Endothelial cell of umbilical vein (primary cell): ENCODE measurements around the gene MACF1. TPM values are rescaled to one million over a fixed set of nuclear protein-coding genes. Genes with fewer than 3 reads are reported as not detected.

Source experiments
- BruUV-seq: library from RNA; stranded (reverse); fragments of 400-500 nt; replicated peaks from 2 replicates; lab custom pipeline; 2021; lab: Mats Ljungman, UMichigan
- CTCF ChIA-PET: fragments of 300-600, 350-600 bp; sonication (Branson Sonifier 250); formaldehyde crosslinking; loops from one replicate; lab custom pipeline; 2021; ENCODE audit warnings: antibody characterized with exemption, inconsistent platforms; lab: Charles Lee
- POLR2A ChIA-PET: fragments of 300-600, 350-600 bp; sonication (Branson Sonifier 250); formaldehyde crosslinking; loops from one replicate; lab custom pipeline; 2021; ENCODE audit warnings: antibody characterized with exemption, inconsistent platforms; lab: Charles Lee
- DNase-seq: peaks from one replicate; pipeline ENCODE4 v3.0.0-alpha.2; 2011; ENCODE audit warnings: low read depth, low spot score
- FAIRE-seq: peaks from 2 replicates; lab custom pipeline; 2011; peaks lifted over from hg19 to GRCh38; lab: Jason Lieb, UNC
- H2AFZ ChIP-seq: 2 replicates; pipeline ENCODE4 v1.6.0; 2012; ENCODE audit warnings: low read depth, low read length, control low read depth, inconsistent platforms
- H3K27ac ChIP-seq: 2 replicates; pipeline ENCODE4 v1.5.1; 2011; ENCODE audit warnings: low read depth, mild to moderate bottlenecking, control low read depth, low read length, moderate library complexity; ENCODE audit not compliant: insufficient read depth
- H3K27me3 ChIP-seq, 2 experiments: 2 replicates each; pipeline versions ENCODE4 v1.6.0 to v1.6.1; 2011; ENCODE audit warnings: low read length in 2 of 2, mixed read lengths in 1 of 2; ENCODE audit not compliant: control insufficient read depth in 2 of 2, insufficient read depth in 2 of 2
- H3K36me3 ChIP-seq, 2 experiments: 2 replicates in 1 of 2; 3 replicates in 1 of 2; pipeline ENCODE4 v1.5.1; 2011; ENCODE audit warnings: low read length in 2 of 2, mild to moderate bottlenecking in 1 of 2, moderate library complexity in 1 of 2; ENCODE audit not compliant: control insufficient read depth in 2 of 2, insufficient read depth in 2 of 2; ENCODE audit errors: extremely low read depth in 1 of 2
- H3K4me1 ChIP-seq: 3 replicates; pipeline ENCODE4 v1.5.1; 2011; ENCODE audit warnings: mild to moderate bottlenecking, low read length; ENCODE audit not compliant: control insufficient read depth, insufficient read depth; ENCODE audit errors: extremely low read depth
- H3K4me2 ChIP-seq: 2 replicates; pipeline ENCODE4 v1.6.1; 2011; ENCODE audit warnings: low read length, control low read depth, mixed read lengths; ENCODE audit not compliant: insufficient read depth
- H3K4me3 ChIP-seq, 3 experiments: fragments of 200-600 bp in 1 of 3; sonication (generic), shearing (Covaris generic) in 1 of 3; replicated peaks in 1 of 3; 2 replicates each; pipeline ENCODE4 v1.5.1; 2011 to 2016; ENCODE audit warnings: control low read depth in 3 of 3, low read length in 3 of 3, mild to moderate bottlenecking in 2 of 3, inconsistent platforms in 1 of 3, low read depth in 1 of 3, moderate library complexity in 1 of 3; ENCODE audit not compliant: insufficient read depth in 1 of 3
- H3K79me2 ChIP-seq: 2 replicates; pipeline ENCODE4 v1.6.0; 2012; ENCODE audit warnings: low read length, inconsistent platforms; ENCODE audit not compliant: control insufficient read depth, insufficient read depth
- H3K9ac ChIP-seq: replicated peaks from 2 replicates; pipeline ENCODE3; 2011; ENCODE audit warnings: low read length, control low read depth; ENCODE audit not compliant: insufficient read depth; ENCODE audit errors: extremely low read depth
- H3K9me1 ChIP-seq: replicated peaks from 3 replicates; pipeline ENCODE4 v1.6.0; 2011; ENCODE audit warnings: mild to moderate bottlenecking, low read length; ENCODE audit not compliant: control insufficient read depth, insufficient read depth; ENCODE audit errors: extremely low read depth
- H3K9me3 ChIP-seq: replicated peaks from 2 replicates; pipeline ENCODE4 v1.5.1; 2012; ENCODE audit warnings: low read length, inconsistent platforms; ENCODE audit not compliant: control insufficient read depth, insufficient read depth
- H4K20me1 ChIP-seq: replicated peaks from 2 replicates; pipeline ENCODE3; 2011; ENCODE audit warnings: mild to moderate bottlenecking, low read length; ENCODE audit not compliant: control insufficient read depth, insufficient read depth; ENCODE audit errors: extremely low read depth
- EZH2 ChIP-seq: IDR thresholded peaks from 2 replicates; pipeline ENCODE4 v1.6.1; 2012; ENCODE audit warnings: borderline replicate concordance, low read depth, mild to moderate bottlenecking, moderate library complexity, low read length, inconsistent platforms; ENCODE audit not compliant: severe bottlenecking
- FOS ChIP-seq: IDR thresholded peaks from 2 replicates; pipeline ENCODE4 v1.6.1; 2011; ENCODE audit warnings: mild to moderate bottlenecking, low read length, moderate library complexity, borderline replicate concordance; ENCODE audit not compliant: insufficient read depth
- GATA2 ChIP-seq: IDR thresholded peaks from 2 replicates; pipeline ENCODE4 v1.7.0; 2011; ENCODE audit warnings: low read depth, mild to moderate bottlenecking, moderate library complexity, mixed read lengths, low read length; ENCODE audit not compliant: insufficient read length, insufficient read depth
- JUN ChIP-seq: IDR thresholded peaks from 2 replicates; pipeline ENCODE4 v1.6.1; 2011; ENCODE audit warnings: borderline replicate concordance, low read depth; ENCODE audit not compliant: insufficient read length, insufficient read depth
- MYC ChIP-seq: IDR thresholded peaks from one replicate; pipeline ENCODE4 v1.6.1; 2011; ENCODE audit warnings: mild to moderate bottlenecking, low read depth, low read length
- POLR2A ChIP-seq: IDR thresholded peaks from 2 replicates; pipeline ENCODE4 v1.6.1; 2012; ENCODE audit warnings: low read depth, mild to moderate bottlenecking, control low read depth, low read length
- POLR2AphosphoS5 ChIP-seq: IDR thresholded peaks from 2 replicates; pipeline ENCODE4 v1.6.1; 2012; ENCODE audit warnings: low read depth, mild to moderate bottlenecking, control low read depth, low read length, moderate library complexity; ENCODE audit not compliant: insufficient read depth
- dilution Hi-C: fragments of 300-500 bp; cut with MboI; formaldehyde crosslinking; loops from one replicate; pipeline ENCODE4 v1.15.0; 2019; ENCODE audit warnings: low sequenced_read_pairs; ENCODE audit not compliant: extremely low pct_ligation_motif_present
- intact Hi-C: fragments of 100-400 bp; cut with micrococcal nuclease; formaldehyde crosslinking; loops from one replicate; pipeline ENCODE4 v1.10.0; 2022
- polyA plus RNA-seq, 4 experiments: library from polyadenylated mRNA; depleted of rRNA in 3 of 4; stranded (reverse) in 3 of 4; unstranded in 1 of 4; fragments of >200 nt; gene quantifications; 2 replicates each; pipeline versions ENCODE4 v1.2.1 to v1.2.3, GENCODE V29; 2011 to 2012; ENCODE audit warnings: missing spikeins in 1 of 4
- total RNA-seq: library from RNA; stranded (reverse); gene quantifications from 2 replicates; pipeline ENCODE4 v1.2.3, GENCODE V29; 2021
- TF ChIP-seq, protein P1 (sequence below): IDR thresholded peaks from 2 replicates; pipeline ENCODE4 v1.6.1; 2011; ENCODE audit not compliant: insufficient read depth, insufficient read length
- TF ChIP-seq, protein P2 (sequence below), 2 donors: IDR thresholded peaks; 1 replicate in 1 of 2; 2 replicates in 1 of 2; pipeline ENCODE4 v1.5.1; 2011; ENCODE audit warnings: low read length in 2 of 2, mild to moderate bottlenecking in 2 of 2, moderate library complexity in 2 of 2, control low read depth in 1 of 2, inconsistent platforms in 1 of 2, low read depth in 1 of 2; ENCODE audit not compliant: insufficient read depth in 1 of 2; ENCODE audit errors: extremely low read depth in 1 of 2

MACF1 gene
- total and polyA plus RNA-seq, 2 donors (not counting 3 experiments of a cell fraction or from before 2014, with no cell fraction given), result 122 to 587 TPM

DNA sequence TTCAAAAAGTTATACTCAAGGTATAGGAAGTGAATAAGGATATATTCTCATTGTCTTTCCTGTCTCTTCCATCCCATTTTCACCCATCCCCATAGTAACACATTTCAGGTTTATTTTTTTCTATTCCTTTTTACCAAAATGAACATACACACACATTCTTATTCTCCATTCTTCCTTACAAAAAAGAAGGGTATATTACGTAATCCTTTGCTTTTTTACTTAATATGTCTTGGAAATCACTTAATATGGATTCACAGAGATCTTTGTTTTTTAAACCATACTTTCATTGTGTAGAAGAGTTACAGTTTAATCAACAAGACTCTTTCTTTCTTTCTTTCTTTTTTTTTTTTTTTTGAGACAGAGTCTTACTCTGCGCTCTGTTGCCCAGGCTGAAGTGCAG lies 158.8 kb downstream of the MACF1 start:
- dilution Hi-C loops (no loop called here), intact Hi-C loops (loop anchor here (5.0 to 10.0 kb wide), 2 partner anchors 52 to 174 kb away; no protein-coding TSS in a partner anchor)
- Histone ChIP-seq H3K4me3 (no peak overlapping the region), H3K27me3 (no peaks in the 10 kb centered on the region), H3K9me3 (no peaks in the 10 kb centered on the region), H3K79me2 (no peaks in the 10 kb centered on the region), H3K4me2 (no peak overlapping the region), H4K20me1 (no peaks in the 10 kb centered on the region), H3K9ac (no peak overlapping the region), H3K36me3 (peaks cover 22 to 31% of the 10 kb centered on the region in 2 experiments), H3K4me1 (peaks cover 3% of the 10 kb centered on the region), H3K9me1 (no peaks in the 10 kb centered on the region), H2AFZ (no peak overlapping the region), H3K27ac (no peak overlapping the region)
- BruUV-seq, result no TSS peak
- DNase-seq (no peak), FAIRE-seq (no peak)
- TF ChIP-seq, protein P1, sequence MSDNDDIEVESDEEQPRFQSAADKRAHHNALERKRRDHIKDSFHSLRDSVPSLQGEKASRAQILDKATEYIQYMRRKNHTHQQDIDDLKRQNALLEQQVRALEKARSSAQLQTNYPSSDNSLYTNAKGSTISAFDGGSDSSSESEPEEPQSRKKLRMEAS, result no peak
- TF ChIP-seq JUN (no peak), EZH2 (no peak), GATA2 (no peak), POLR2A (no peak), MYC (no peak), POLR2AphosphoS5 (no peak), FOS (no peak)
- TF ChIP-seq, protein P2, sequence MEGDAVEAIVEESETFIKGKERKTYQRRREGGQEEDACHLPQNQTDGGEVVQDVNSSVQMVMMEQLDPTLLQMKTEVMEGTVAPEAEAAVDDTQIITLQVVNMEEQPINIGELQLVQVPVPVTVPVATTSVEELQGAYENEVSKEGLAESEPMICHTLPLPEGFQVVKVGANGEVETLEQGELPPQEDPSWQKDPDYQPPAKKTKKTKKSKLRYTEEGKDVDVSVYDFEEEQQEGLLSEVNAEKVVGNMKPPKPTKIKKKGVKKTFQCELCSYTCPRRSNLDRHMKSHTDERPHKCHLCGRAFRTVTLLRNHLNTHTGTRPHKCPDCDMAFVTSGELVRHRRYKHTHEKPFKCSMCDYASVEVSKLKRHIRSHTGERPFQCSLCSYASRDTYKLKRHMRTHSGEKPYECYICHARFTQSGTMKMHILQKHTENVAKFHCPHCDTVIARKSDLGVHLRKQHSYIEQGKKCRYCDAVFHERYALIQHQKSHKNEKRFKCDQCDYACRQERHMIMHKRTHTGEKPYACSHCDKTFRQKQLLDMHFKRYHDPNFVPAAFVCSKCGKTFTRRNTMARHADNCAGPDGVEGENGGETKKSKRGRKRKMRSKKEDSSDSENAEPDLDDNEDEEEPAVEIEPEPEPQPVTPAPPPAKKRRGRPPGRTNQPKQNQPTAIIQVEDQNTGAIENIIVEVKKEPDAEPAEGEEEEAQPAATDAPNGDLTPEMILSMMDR (IDR thresholded peaks at IDR 0.05; ENCODE audit: extremely low read depth in 1 of 2, insufficient read depth in 1 of 2, low read depth in 1 of 2, low read length in 2 of 2), result no peak
- ChIA-PET CTCF (no interaction called here), POLR2A (no interaction called here)
